Stimulated activated CD8-positive, alpha-beta memory T cell treated with anti-CD3 and anti-CD28 coated beads, Interleukin-12 subunit alpha, Interleukin-12 subunit beta, amount 100 ng/mL, for 4 hours (primary cell): ENCODE data around the gene TBX4.
"Not testable (repeated sequence)": the region's sequence is repeated elsewhere in the genome, so short reads cannot be mapped to it uniquely, and the experiment has no call there.

Source experiments
- DNase-seq: peaks from one replicate; pipeline ENCODE4 v3.0.0-alpha.2; 2020; ENCODE audit warnings: low read depth

TBX4 gene

GRCh38 chr17:61524319-61524718 is 72.1 kb downstream of the TBX4 start:
- no peak for DNase-seq

- DNase-seq, result not testable (repeated sequence)
Observed at GRCh38 chr17:61527441-61527840, 75.2 kb downstream of the TBX4 start.

DNA sequence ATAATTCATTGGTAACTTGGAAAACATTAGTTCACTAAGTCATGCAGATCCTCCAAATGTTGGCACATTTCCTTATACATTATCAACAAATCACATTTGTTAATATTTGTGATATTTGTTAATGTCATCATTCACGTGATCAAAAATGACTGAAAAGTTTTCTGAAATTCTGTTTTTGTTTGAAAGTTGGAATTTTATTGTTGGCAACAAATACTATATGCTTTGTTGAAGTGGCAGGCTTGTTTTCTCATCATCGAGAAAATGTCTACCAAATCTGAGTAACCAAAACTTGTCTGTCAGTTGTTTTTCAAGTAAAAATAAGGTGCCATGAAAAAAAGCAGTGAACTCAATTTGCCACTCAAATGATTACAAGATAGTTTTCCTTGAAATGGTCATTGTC is 75.9 kb downstream of the TBX4 start:
- DNase-seq, result no peak

DNA sequence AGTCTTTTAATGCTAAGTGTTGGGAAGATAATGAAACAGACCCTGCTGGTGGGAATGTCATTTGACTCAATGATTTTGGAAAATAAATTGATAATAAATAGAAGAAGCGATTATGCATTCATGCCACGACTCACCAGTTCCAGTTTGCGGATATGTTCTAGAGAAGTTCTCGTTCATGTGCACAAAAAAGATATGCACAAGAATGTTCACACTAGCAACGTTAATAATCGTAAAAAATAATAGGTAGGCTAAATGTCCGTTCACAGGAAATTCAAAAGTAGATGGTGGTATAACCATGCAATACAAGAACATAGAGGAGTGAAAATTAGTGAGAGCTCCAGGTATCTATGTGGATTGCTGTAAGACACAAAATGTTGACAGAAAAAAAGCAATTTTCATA is 79.0 kb downstream of the TBX4 start:
- DNase-seq, result no peak

DNA sequence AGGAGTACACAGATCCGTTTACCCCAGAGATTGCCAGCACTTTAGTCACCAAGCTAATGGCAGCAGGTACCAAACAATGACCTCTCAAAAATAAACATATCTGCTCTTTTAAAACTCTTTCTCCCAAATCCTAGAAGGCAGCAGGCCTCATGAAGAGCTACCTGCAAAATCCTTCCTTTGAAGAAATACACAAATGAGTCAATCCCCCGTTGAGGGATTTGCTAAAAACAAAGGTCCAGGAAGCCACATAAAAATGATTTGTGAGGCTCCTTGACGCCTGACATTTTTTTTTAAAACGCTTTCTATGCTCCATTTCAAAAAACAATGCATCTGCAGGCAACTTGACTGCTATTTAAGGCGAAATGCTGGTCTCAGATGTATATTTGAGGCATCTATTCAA is 80.6 kb downstream of the TBX4 start:
- DNase-seq, result no peak

DNA sequence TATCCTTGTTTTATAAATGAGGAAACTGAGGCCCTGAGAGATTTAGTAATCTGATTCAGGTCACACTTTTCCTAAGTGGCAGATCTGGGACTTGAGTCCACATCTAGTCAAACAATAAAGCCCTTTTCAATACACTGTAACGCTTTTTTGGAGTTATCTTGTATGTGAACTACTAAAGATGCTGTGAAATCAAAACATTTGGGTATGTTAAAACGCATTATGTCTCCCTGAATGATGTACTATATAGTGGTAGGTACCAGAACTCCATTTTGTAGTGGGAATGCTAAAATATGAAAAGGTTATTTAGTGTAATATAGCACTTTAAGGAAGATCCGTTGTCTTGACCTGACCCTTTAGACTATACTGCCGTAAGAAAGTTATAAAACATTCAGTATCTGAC is 81.6 kb downstream of the TBX4 start:
- no peak for DNase-seq

DNA sequence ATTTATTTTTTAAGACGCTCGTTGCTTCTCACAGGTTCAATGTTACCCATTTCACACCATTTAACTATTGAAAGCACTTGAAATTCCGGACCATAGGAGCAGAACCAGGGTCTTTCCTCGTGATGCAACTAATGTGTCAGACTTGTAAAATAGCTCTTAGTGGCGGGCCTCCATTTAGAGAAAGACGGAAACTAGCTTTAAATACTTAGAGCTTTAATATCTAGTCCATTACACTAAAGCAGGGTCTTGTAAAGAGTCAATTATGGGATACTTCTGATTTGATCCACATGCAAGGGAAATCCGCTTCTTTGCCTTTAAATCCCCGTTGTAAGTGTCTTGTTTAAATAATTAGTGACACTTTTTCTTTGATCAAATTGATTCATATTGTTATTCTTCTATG is 82.2 kb downstream of the TBX4 start:
- no peak for DNase-seq
